Measurements from ENCODE around the gene PCBP3.

The PCBP3 gene

DNA sequence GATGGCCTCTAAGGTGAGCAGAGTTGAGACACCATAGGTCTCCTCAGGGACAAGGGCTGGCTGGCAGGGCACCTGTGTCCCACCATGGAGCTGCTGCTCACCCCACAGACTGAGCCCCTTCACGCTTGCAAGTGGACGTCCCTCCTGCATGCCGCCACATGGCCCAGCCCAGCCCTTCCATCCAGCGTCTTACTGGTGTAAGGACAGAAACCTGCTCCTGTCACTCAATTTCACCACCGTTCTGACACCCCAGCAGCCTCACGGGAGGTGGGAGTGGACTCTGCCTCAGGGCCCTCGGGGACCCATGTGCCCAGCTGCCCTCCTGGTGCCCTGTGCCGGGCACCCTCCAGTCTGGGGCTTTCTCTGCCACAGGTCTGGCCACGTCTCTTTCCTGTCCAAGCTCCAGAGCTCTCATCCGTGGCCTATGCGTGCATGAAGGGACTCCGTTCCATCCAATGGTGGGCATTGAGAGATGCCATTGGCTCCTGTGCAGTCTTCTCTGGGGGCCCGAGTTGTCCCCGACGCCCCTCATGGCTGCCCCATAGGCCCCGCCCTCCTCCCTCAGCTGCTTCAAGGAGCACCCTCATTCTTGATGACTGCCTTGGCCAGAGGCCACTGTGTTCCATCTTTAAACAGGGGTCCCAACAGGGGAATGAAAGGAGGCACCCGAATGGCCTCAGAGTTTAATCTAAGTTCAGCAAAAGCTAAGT lies 295.4 kb downstream of the PCBP3 start:
- Histone ChIP-seq H3K9me3 (ENCODE audit: insufficient read depth, low read length) (no peaks in the 10 kb centered on the region), H3K79me2 (ENCODE audit: insufficient read depth, low read length) (no peaks in the 10 kb centered on the region), H3K27me3 (ENCODE audit: low read length) (no peaks in the 10 kb centered on the region), H4K20me1 (ENCODE audit: low read depth, low read length) (no peaks in the 10 kb centered on the region), H3F3A (ENCODE audit: insufficient read depth) (no peaks in the 10 kb centered on the region), H3K27ac (ENCODE audit: low read depth, low read length) (no peak overlapping the region), H3K36me3 (ENCODE audit: low read length) (no peaks in the 10 kb centered on the region), H3K9ac (ENCODE audit: low read length) (no peak overlapping the region), H3K4me3 (ENCODE audit: insufficient read depth, low read length, poor library complexity, severe bottlenecking) (no peak overlapping the region), H3K9me2 (replicated peaks; ENCODE audit: insufficient read depth, low read length) (no peaks in the 10 kb centered on the region), H2AFZ (ENCODE audit: low read depth, low read length, severe bottlenecking) (no peak overlapping the region), H3K4me2 (ENCODE audit: low read depth, low read length, poor library complexity, severe bottlenecking) (no peak overlapping the region)
- TF ChIP-seq, protein P1, sequence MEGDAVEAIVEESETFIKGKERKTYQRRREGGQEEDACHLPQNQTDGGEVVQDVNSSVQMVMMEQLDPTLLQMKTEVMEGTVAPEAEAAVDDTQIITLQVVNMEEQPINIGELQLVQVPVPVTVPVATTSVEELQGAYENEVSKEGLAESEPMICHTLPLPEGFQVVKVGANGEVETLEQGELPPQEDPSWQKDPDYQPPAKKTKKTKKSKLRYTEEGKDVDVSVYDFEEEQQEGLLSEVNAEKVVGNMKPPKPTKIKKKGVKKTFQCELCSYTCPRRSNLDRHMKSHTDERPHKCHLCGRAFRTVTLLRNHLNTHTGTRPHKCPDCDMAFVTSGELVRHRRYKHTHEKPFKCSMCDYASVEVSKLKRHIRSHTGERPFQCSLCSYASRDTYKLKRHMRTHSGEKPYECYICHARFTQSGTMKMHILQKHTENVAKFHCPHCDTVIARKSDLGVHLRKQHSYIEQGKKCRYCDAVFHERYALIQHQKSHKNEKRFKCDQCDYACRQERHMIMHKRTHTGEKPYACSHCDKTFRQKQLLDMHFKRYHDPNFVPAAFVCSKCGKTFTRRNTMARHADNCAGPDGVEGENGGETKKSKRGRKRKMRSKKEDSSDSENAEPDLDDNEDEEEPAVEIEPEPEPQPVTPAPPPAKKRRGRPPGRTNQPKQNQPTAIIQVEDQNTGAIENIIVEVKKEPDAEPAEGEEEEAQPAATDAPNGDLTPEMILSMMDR (IDR thresholded peaks at IDR 0.05; ENCODE audit: insufficient read depth, low read length, poor library complexity, severe bottlenecking) = no peak
- no peak for TF ChIP-seq EZH2phosphoT487 (conservative IDR thresholded peaks at IDR 0.05; ENCODE audit: low read length)

DNA sequence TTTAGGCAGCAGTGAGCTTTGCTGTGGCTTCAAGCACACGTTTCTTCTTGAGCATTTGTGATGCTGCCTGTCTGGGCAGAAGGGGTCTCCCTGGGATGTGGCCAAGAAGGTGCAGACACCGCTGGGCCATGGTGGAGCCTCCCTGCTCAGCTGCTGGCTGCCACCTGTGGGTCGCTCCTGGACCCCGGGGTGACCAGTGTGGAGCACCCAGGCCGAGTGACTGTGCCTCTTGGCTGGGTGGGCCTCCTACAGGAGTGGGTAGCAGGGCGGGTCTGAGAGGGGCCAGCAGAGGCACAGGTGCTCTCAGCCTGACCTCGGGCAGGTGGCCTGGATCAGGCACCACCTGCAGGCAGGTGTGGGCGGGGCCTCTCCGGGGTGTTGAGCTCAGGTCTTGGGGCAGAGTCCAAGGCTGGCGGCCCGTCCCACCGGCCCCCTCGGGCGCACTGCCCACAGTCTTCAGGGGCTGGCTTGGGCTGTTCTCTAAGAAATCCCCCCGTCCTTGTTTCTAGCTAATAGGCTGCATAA lies 296.1 kb downstream of the PCBP3 start:
- Histone ChIP-seq H3K79me2 (ENCODE audit: insufficient read depth, low read length) (no peaks in the 10 kb centered on the region), H3K4me3 (ENCODE audit: insufficient read depth, low read length, poor library complexity, severe bottlenecking) (no peak overlapping the region), H3K9ac (ENCODE audit: low read length) (no peak overlapping the region), H3K9me3 (ENCODE audit: insufficient read depth, low read length) (no peaks in the 10 kb centered on the region), H3F3A (ENCODE audit: insufficient read depth) (no peaks in the 10 kb centered on the region), H4K20me1 (ENCODE audit: low read depth, low read length) (no peaks in the 10 kb centered on the region), H3K27ac (ENCODE audit: low read depth, low read length) (no peak overlapping the region), H3K36me3 (ENCODE audit: low read length) (no peaks in the 10 kb centered on the region), H3K9me2 (replicated peaks; ENCODE audit: insufficient read depth, low read length) (no peaks in the 10 kb centered on the region), H3K27me3 (ENCODE audit: low read length) (no peaks in the 10 kb centered on the region), H3K4me2 (ENCODE audit: low read depth, low read length, poor library complexity, severe bottlenecking) (no peak overlapping the region), H2AFZ (ENCODE audit: low read depth, low read length, severe bottlenecking) (no peak overlapping the region)
- no peak for TF ChIP-seq EZH2phosphoT487 (conservative IDR thresholded peaks at IDR 0.05; ENCODE audit: low read length)
- TF ChIP-seq, protein P1 (IDR thresholded peaks at IDR 0.05; ENCODE audit: insufficient read depth, low read length, poor library complexity, severe bottlenecking) = no peak

DNA sequence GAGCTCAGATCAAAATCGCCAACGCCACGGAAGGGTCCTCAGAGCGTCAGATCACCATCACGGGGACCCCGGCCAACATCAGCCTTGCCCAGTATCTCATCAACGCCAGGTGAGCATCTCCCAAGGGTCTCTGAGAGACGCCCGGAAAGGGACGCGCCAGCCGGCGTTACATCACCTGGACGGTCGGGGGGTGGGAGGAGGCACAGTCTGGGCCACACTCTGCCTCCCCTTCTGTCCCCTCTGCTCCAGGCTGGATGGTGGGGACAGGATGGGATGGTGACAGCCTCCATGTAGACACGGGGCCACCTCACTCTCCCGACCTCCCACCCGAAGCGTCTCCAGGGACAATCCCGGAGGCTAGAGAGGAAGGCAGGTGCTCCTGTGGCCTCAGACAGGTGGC lies 296.6 kb downstream of the PCBP3 start:
- no peak overlapping the region for H3K27ac ChIP-seq (ENCODE audit: low read depth, low read length)
- no peak overlapping the region for H3K4me3 ChIP-seq (ENCODE audit: insufficient read depth, low read length, poor library complexity, severe bottlenecking)
- no peaks in the 10 kb centered on the region for H3K9me2 ChIP-seq (replicated peaks; ENCODE audit: insufficient read depth, low read length)
- H3K27me3 ChIP-seq (ENCODE audit: low read length) = no peaks in the 10 kb centered on the region
- H3K9me3 ChIP-seq (ENCODE audit: insufficient read depth, low read length) = no peaks in the 10 kb centered on the region
- no peaks in the 10 kb centered on the region for H3K36me3 ChIP-seq (ENCODE audit: low read length)
- H3K4me2 ChIP-seq (ENCODE audit: low read depth, low read length, poor library complexity, severe bottlenecking) = no peak overlapping the region
- no peaks in the 10 kb centered on the region for H4K20me1 ChIP-seq (ENCODE audit: low read depth, low read length)
- H3K9ac ChIP-seq (ENCODE audit: low read length) = no peak overlapping the region
- no peaks in the 10 kb centered on the region for H3K79me2 ChIP-seq (ENCODE audit: insufficient read depth, low read length)
- no peak overlapping the region for H2AFZ ChIP-seq (ENCODE audit: low read depth, low read length, severe bottlenecking)
- no peak for TF ChIP-seq EZH2phosphoT487 (conservative IDR thresholded peaks at IDR 0.05; ENCODE audit: low read length)
- TF ChIP-seq, protein P1 (IDR thresholded peaks at IDR 0.05; ENCODE audit: insufficient read depth, low read length, poor library complexity, severe bottlenecking) = no peak
- no peaks in the 10 kb centered on the region for H3F3A ChIP-seq (ENCODE audit: insufficient read depth)

All from SU-DHL-6 (cell line).